IMR-90 (cell line): ENCODE results near the gene CHGA. TPM values are rescaled to one million over a fixed set of nuclear protein-coding genes. Genes with fewer than 3 reads are reported as not detected.

ENCODE experiments used
- ATAC-seq: fragments of 200-7000 bp; cut with Tn5 transposase; 2 replicates; pipeline ENCODE4 v1.9.1; 2020; ENCODE audit warnings: low read depth, mild to moderate bottlenecking, moderate library complexity
- BruUV-seq: library from RNA; stranded (reverse); fragments of 400-500 nt; replicated peaks from 2 replicates; lab custom pipeline; 2021; lab: Mats Ljungman, UMichigan
- CTCF ChIA-PET: fragments of 300-600 bp; formaldehyde crosslinking; extraction: SDS; loops from one replicate; lab custom pipeline; 2021; ENCODE audit warnings: antibody characterized with exemption; lab: Yijun Ruan, JAX
- POLR2A ChIA-PET: fragments of 300-600 bp; sonication (Branson Sonifier 250); formaldehyde crosslinking; loops from one replicate; lab custom pipeline; 2022; ENCODE audit warnings: antibody characterized with exemption; ENCODE audit not compliant: unreplicated experiment; lab: Charles Lee
- DNase-seq: peaks from one replicate; pipeline ENCODE4 v3.0.0; 2013
- H2AFZ ChIP-seq: replicated peaks from 2 replicates; pipeline ENCODE3; 2013; ENCODE audit warnings: low read length, mild to moderate bottlenecking; ENCODE audit not compliant: poor library complexity
- H2AK5ac ChIP-seq: 2 replicates; pipeline ENCODE4 v1.6.1; 2013; ENCODE audit warnings: low read depth, low read length, inconsistent platforms
- H2AK9ac ChIP-seq: replicated peaks from 2 replicates; pipeline ENCODE3; 2013; ENCODE audit warnings: mild to moderate bottlenecking, low read depth, low read length, moderate library complexity; ENCODE audit not compliant: poor library complexity
- H2BK120ac ChIP-seq: 2 replicates; pipeline ENCODE4 v1.6.1; 2013; ENCODE audit warnings: low read depth, low read length, inconsistent platforms
- H2BK15ac ChIP-seq: 3 replicates; pipeline ENCODE4 v1.6.1; 2013; ENCODE audit warnings: low read depth, low read length, inconsistent platforms
- H2BK20ac ChIP-seq: 2 replicates; pipeline ENCODE4 v1.6.1; 2013; ENCODE audit warnings: low read depth, mild to moderate bottlenecking, inconsistent platforms, low read length, moderate library complexity
- H2BK5ac ChIP-seq: 2 replicates; pipeline ENCODE4 v1.6.1; 2013; ENCODE audit warnings: mild to moderate bottlenecking, low read depth, low read length, inconsistent platforms; ENCODE audit not compliant: poor library complexity, severe bottlenecking
- H3K14ac ChIP-seq: replicated peaks from 2 replicates; pipeline ENCODE4 v1.6.1; 2013; ENCODE audit warnings: low read depth, low read length, inconsistent platforms
- H3K18ac ChIP-seq: 2 replicates; pipeline ENCODE4 v1.6.1; 2013; ENCODE audit warnings: low read depth, low read length, control low read depth
- H3K23ac ChIP-seq: 2 replicates; pipeline ENCODE4 v1.6.1; 2013; ENCODE audit warnings: low read depth, low read length, inconsistent platforms
- H3K27ac ChIP-seq: 2 replicates; pipeline ENCODE4 v1.5.1; 2013; ENCODE audit warnings: mild to moderate bottlenecking, control low read depth, low read length; ENCODE audit not compliant: insufficient read depth
- H3K27me3 ChIP-seq: 2 replicates; pipeline ENCODE4 v1.6.1; 2013; ENCODE audit warnings: low read length; ENCODE audit not compliant: control insufficient read depth, insufficient read depth
- H3K36me3 ChIP-seq: 2 replicates; pipeline ENCODE4 v1.6.1; 2013; ENCODE audit warnings: low read length, mixed read lengths; ENCODE audit not compliant: control insufficient read depth, insufficient read depth
- H3K4ac ChIP-seq: 2 replicates; pipeline ENCODE4 v1.6.1; 2013; ENCODE audit warnings: low read depth, low read length, inconsistent platforms
- H3K4me1 ChIP-seq: 2 replicates; pipeline ENCODE4 v1.6.1; 2013; ENCODE audit warnings: low read length, mixed read lengths; ENCODE audit not compliant: control insufficient read depth, insufficient read depth
- H3K4me2 ChIP-seq: 2 replicates; pipeline ENCODE4 v1.6.1; 2013; ENCODE audit warnings: low read depth, mild to moderate bottlenecking, control low read depth, low read length, moderate library complexity
- H3K4me3 ChIP-seq: 2 replicates; pipeline ENCODE4 v1.5.1; 2013; ENCODE audit warnings: low read depth, mild to moderate bottlenecking, control low read depth, low read length, moderate library complexity; ENCODE audit not compliant: insufficient read depth
- H3K56ac ChIP-seq: 2 replicates; pipeline ENCODE4 v1.6.1; 2013; ENCODE audit warnings: low read length, inconsistent platforms; ENCODE audit not compliant: insufficient read depth; ENCODE audit errors: extremely low read depth
- H3K79me1 ChIP-seq, 2 experiments: 2 replicates each; pipeline ENCODE4 v1.6.1; 2013; ENCODE audit warnings: low read length in 2 of 2, inconsistent platforms in 1 of 2, low read depth in 1 of 2
- H3K9ac ChIP-seq: 2 replicates; pipeline ENCODE4 v1.6.1; 2013; ENCODE audit warnings: low read depth, low read length, control low read depth
- H3K9me1 ChIP-seq: 2 replicates; pipeline ENCODE4 v1.6.1; 2013; ENCODE audit warnings: low read length, inconsistent platforms; ENCODE audit not compliant: insufficient read depth
- H3K9me3 ChIP-seq: 2 replicates; pipeline ENCODE4 v1.6.1; 2013; ENCODE audit warnings: low read length; ENCODE audit not compliant: control insufficient read depth, insufficient read depth
- H4K20me1 ChIP-seq: 2 replicates; pipeline ENCODE4 v1.6.1; 2013; ENCODE audit warnings: low read length, inconsistent platforms; ENCODE audit not compliant: insufficient read depth
- H4K5ac ChIP-seq: 2 replicates; pipeline ENCODE4 v1.6.1; 2013; ENCODE audit warnings: mild to moderate bottlenecking, low read depth, low read length, control low read depth
- H4K8ac ChIP-seq, 2 experiments: 2 replicates each; pipeline ENCODE4 v1.6.1; 2013; ENCODE audit warnings: low read depth in 2 of 2, low read length in 2 of 2, control low read depth in 1 of 2, inconsistent platforms in 1 of 2
- H4K91ac ChIP-seq: 2 replicates; pipeline ENCODE4 v1.6.1; 2013; ENCODE audit warnings: low read depth, low read length, inconsistent platforms; ENCODE audit not compliant: insufficient read depth
- BHLHE40 ChIP-seq: fragments of 150-350 bp; IDR thresholded peaks from 2 replicates; pipeline ENCODE4 v1.6.1; 2016; ENCODE audit warnings: mild to moderate bottlenecking, low read depth, low read length
- MAZ ChIP-seq: IDR thresholded peaks from 2 replicates; pipeline ENCODE4 v1.6.1; 2012; ENCODE audit warnings: low read depth, mild to moderate bottlenecking, low read length, improper control_type of control experiment, moderate library complexity, borderline replicate concordance
- MXI1 ChIP-seq: IDR thresholded peaks from 2 replicates; pipeline ENCODE4 v1.6.1; 2012; ENCODE audit warnings: low read depth, mild to moderate bottlenecking, low read length, moderate library complexity, borderline replicate concordance
- POLR2A ChIP-seq: IDR thresholded peaks from 2 replicates; pipeline ENCODE4 v1.6.1; 2012; ENCODE audit warnings: mild to moderate bottlenecking, low read depth, low read length
- RAD21 ChIP-seq: IDR thresholded peaks from 2 replicates; pipeline ENCODE4 v1.6.1; 2012; ENCODE audit warnings: low read length, improper control_type of control experiment
- SMC3 ChIP-seq: fragments of 150-350 bp; IDR thresholded peaks from 2 replicates; pipeline ENCODE4 v1.6.1; 2016; ENCODE audit warnings: low read depth, mild to moderate bottlenecking, antibody characterized with exemption, low read length, moderate library complexity
- WGBS, 2 experiments: methylation state at CpG; one replicate each; pipeline versions ENCODE4 v1.1.5 to v1.1.7; 2013; ENCODE audit warnings: missing lambda C conversion rate in 2 of 2; ENCODE audit not compliant: insufficient read length in 1 of 2; ENCODE audit errors: extremely low coverage in 2 of 2; 5-methylcytosine and 5-hydroxymethylcytosine counted together
- dilution Hi-C: fragments of 300-500 bp; cut with HindIII; formaldehyde crosslinking; loops from one replicate; pipeline ENCODE4 v1.14.3; 2018; ENCODE audit warnings: low sequenced_read_pairs; ENCODE audit not compliant: unreplicated experiment
- in situ Hi-C: fragments of 300-500 bp; cut with MboI; formaldehyde crosslinking; loops from 3 replicates; pipeline ENCODE4 v1.14.3; 2019; ENCODE audit warnings: low sequenced_read_pairs, inconsistent platforms, mixed read lengths
- intact Hi-C: fragments of 100-400 bp; cut with micrococcal nuclease; formaldehyde crosslinking; loops from 2 replicates; pipeline ENCODE4 v1.10.0; 2022
- polyA plus RNA-seq, 3 experiments: library from polyadenylated mRNA; depleted of rRNA; stranded (reverse); fragments of >200 nt; gene quantifications; 2 replicates each; pipeline ENCODE4 v1.2.3, GENCODE V29; 2012; ENCODE audit warnings: low replicate concordance in 1 of 3
- total RNA-seq: library from RNA; depleted of rRNA; stranded (reverse); fragments of >200 nt; gene quantifications from 2 replicates; pipeline ENCODE4 v1.2.3, GENCODE V29; 2012
- TF ChIP-seq, protein P1 (sequence below): fragments of 150-350 bp; IDR thresholded peaks from 2 replicates; pipeline ENCODE4 v1.6.1; 2017; ENCODE audit warnings: mild to moderate bottlenecking, antibody characterized with exemption, low read length, low read depth
- TF ChIP-seq, protein P2 (sequence below): fragments of 150-350 bp; IDR thresholded peaks from 2 replicates; pipeline ENCODE4 v1.6.1; 2016; ENCODE audit warnings: low read depth, mild to moderate bottlenecking, low read length, moderate library complexity, borderline replicate concordance

Gene CHGA
- total and polyA plus RNA-seq, 2 of the 4 experiments (the other 2 are of a cell fraction): not detected

DNA sequence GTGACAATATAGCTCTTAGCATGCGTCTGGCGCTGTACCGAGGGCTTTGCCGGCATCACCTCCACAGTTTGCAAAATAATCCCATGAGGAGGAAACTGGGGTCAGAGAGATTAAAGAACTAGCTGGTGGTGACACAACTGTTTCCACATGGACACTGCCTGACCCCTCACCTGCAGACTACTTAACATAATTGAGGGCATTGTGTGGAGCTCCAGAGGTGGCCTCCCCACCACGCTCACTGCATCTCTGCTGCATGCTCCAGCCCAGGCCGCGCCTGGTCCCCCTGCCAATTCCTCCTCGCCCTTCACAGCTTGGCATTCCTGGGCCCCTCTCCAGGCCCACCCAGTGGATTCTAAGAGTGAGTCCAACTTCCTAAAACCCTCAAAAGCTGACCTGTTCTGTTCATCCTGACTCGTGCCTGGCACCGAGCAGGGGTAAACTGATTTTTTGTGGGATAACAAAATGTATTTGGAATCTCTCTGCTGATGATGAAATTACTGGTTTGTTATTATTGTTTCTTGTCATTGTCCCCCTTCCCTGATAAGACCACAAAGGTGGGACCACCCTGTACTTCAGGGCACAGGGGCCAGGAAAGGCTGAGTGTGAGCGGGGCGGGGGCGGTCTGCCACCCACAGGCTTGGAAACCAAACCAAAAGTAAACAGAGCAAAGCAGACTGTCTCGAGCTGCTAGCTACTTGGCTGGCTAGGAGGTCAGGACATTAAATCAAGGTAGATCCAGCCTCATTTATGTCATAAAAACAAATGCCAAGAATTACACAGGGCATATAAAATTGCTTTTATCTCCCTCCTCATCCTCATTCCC is 40.6 kb downstream of the CHGA start:
- no peak for DNase-seq
- BruUV-seq: no TSS peak
- in situ Hi-C loops: no loop called here

More for the DNA sequence above, 40.6 kb downstream of the CHGA start:
- H3K4me3 ChIP-seq: no peak overlapping the region
- no peaks in the 10 kb centered on the region for H3K9me3 ChIP-seq
- no peak overlapping the region for H3K27ac ChIP-seq
- no peak for TF ChIP-seq RAD21
- no peak for TF ChIP-seq POLR2A
- no peak for TF ChIP-seq MXI1
- TF ChIP-seq SMC3: no peak
- TF ChIP-seq, protein P1, sequence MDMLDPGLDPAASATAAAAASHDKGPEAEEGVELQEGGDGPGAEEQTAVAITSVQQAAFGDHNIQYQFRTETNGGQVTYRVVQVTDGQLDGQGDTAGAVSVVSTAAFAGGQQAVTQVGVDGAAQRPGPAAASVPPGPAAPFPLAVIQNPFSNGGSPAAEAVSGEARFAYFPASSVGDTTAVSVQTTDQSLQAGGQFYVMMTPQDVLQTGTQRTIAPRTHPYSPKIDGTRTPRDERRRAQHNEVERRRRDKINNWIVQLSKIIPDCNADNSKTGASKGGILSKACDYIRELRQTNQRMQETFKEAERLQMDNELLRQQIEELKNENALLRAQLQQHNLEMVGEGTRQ: no peak
- TF ChIP-seq, protein P2, sequence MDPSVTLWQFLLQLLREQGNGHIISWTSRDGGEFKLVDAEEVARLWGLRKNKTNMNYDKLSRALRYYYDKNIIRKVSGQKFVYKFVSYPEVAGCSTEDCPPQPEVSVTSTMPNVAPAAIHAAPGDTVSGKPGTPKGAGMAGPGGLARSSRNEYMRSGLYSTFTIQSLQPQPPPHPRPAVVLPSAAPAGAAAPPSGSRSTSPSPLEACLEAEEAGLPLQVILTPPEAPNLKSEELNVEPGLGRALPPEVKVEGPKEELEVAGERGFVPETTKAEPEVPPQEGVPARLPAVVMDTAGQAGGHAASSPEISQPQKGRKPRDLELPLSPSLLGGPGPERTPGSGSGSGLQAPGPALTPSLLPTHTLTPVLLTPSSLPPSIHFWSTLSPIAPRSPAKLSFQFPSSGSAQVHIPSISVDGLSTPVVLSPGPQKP: no peak
- TF ChIP-seq MAZ: no peak
- no peak for TF ChIP-seq BHLHE40
- H3K27me3 ChIP-seq: no peaks in the 10 kb centered on the region
- no peak overlapping the region; the same call in 1 of the 2 replicates for H2BK20ac ChIP-seq
- no peaks in the 10 kb centered on the region for H3K79me1 ChIP-seq
- H3K36me3 ChIP-seq: no peaks in the 10 kb centered on the region
- H3K4me2 ChIP-seq: no peak overlapping the region
- H2BK120ac ChIP-seq: no peak overlapping the region
- no peak overlapping the region for H4K91ac ChIP-seq
- no peak overlapping the region for H2BK15ac ChIP-seq
- POLR2A ChIA-PET: no interaction called here
- no peak overlapping the region for H2AK5ac ChIP-seq
- H3K4me1 ChIP-seq: 0 out of 2 replicates have a peak, but pooled peaks cover 1% of the 10 kb centered on the region
- no peak overlapping the region for H4K8ac ChIP-seq
- H3K4ac ChIP-seq: no peak overlapping the region
- no peak for ATAC-seq
- no peak overlapping the region for H3K18ac ChIP-seq
- intact Hi-C loops: no loop called here
- H3K23ac ChIP-seq: no peak overlapping the region
- peaks cover 11% of the 10 kb centered on the region; the same call in 1 of the 2 replicates for H3K9me1 ChIP-seq
- no peaks in the 10 kb centered on the region for H4K20me1 ChIP-seq
- WGBS, 2 experiments: 93% methylated on average over 3 of the region's 14 CpGs; no CpG with 5 or more reads in 1 of the 2 experiments
- H4K5ac ChIP-seq: no peak overlapping the region
- H2AFZ ChIP-seq: no peak overlapping the region
- no peak overlapping the region for H3K56ac ChIP-seq
- CTCF ChIA-PET: interaction anchor here (0.7 to 1.0 kb wide), 2 partner anchors 11 to 23 kb away, joined by 3 to 4 read pairs; no protein-coding TSS in a partner anchor
- dilution Hi-C loops: no loop called here
- no peak overlapping the region for H2BK5ac ChIP-seq
- no peak overlapping the region for H2AK9ac ChIP-seq
- H3K14ac ChIP-seq: no peak overlapping the region
- no peak overlapping the region for H3K9ac ChIP-seq
